Nephron (organoid): ENCODE measurements around the gene ITPR1.
A peak's percentile ranks its signal among the peaks of the same experiment; 100 is the strongest.

Experiments used
- H3K27ac Mint-ChIP-seq, 3 experiments: 2 replicates each; pipeline ENCODE4 v1.8.0; 2020; ENCODE audit warnings: mixed read lengths in 3 of 3, mild to moderate bottlenecking in 2 of 3, moderate library complexity in 1 of 3
- H3K27me3 Mint-ChIP-seq: 2 replicates; pipeline ENCODE4 v1.8.0; 2021; ENCODE audit warnings: low read depth, mild to moderate bottlenecking, moderate library complexity, mixed read lengths
- H3K36me3 Mint-ChIP-seq: 2 replicates; pipeline ENCODE4 v1.8.0; 2020; ENCODE audit warnings: low read depth, mixed read lengths
- H3K4me1 Mint-ChIP-seq: 2 replicates; pipeline ENCODE4 v1.8.0; 2020; ENCODE audit warnings: mixed read lengths
- H3K4me3 Mint-ChIP-seq, 3 experiments: 2 replicates each; pipeline ENCODE4 v1.8.0; 2020; ENCODE audit warnings: mild to moderate bottlenecking in 3 of 3, mixed read lengths in 3 of 3, moderate library complexity in 2 of 3
- H3K9me3 Mint-ChIP-seq: 2 replicates; pipeline ENCODE4 v1.8.0; 2020; ENCODE audit warnings: mixed read lengths
- TF ChIP-seq, protein P1 (sequence below), 3 experiments: fragments of 200-600 bp; sonication (generic); IDR thresholded peaks; one replicate each; pipeline ENCODE4 v1.5.0; 2021; ENCODE audit warnings: antibody characterized with exemption in 3 of 3; ENCODE audit not compliant: unreplicated experiment in 3 of 3

Gene ITPR1

GRCh38 chr3:4643904-4644547 is 150.9 kb downstream of the ITPR1 start:
- Mint-ChIP-seq H3K4me3 (no peak overlapping the region), H3K9me3 (no peaks in the 10 kb centered on the region), H3K27ac (no peak overlapping the region), H3K4me1 (no peaks in the 10 kb centered on the region), H3K36me3 (peaks cover 83% of the 10 kb centered on the region), H3K27me3 (no peaks in the 10 kb centered on the region)
- TF ChIP-seq, protein P1, sequence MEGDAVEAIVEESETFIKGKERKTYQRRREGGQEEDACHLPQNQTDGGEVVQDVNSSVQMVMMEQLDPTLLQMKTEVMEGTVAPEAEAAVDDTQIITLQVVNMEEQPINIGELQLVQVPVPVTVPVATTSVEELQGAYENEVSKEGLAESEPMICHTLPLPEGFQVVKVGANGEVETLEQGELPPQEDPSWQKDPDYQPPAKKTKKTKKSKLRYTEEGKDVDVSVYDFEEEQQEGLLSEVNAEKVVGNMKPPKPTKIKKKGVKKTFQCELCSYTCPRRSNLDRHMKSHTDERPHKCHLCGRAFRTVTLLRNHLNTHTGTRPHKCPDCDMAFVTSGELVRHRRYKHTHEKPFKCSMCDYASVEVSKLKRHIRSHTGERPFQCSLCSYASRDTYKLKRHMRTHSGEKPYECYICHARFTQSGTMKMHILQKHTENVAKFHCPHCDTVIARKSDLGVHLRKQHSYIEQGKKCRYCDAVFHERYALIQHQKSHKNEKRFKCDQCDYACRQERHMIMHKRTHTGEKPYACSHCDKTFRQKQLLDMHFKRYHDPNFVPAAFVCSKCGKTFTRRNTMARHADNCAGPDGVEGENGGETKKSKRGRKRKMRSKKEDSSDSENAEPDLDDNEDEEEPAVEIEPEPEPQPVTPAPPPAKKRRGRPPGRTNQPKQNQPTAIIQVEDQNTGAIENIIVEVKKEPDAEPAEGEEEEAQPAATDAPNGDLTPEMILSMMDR (IDR thresholded peaks at IDR 0.05; ENCODE audit: unreplicated experiment in 3 of 3), result no peak

DNA sequence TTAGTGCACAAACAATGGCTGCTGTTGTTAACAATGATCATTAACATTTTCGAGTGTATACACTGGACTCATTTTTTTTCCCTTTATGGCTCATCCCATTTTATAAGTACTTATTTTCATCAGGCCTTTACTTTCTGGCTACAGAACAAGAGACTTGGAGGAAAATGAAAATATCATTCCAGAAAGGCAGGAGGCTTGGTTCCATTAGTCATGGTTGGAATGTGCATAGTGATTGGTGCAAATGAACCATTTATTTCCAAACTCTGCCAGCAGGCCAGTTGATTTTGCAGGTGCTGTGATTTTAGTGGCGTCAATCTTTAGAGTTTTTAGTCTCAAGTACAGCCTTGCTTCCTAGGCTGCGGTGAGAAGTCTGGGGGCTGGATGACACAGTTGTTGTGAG is 151.8 kb downstream of the ITPR1 start:
- TF ChIP-seq, protein P1 (IDR thresholded peaks at IDR 0.05; ENCODE audit: unreplicated experiment in 3 of 3), result no peak
- H3K27ac Mint-ChIP-seq, result no peak overlapping the region
- no peaks in the 10 kb centered on the region for H3K9me3 Mint-ChIP-seq
- H3K4me3 Mint-ChIP-seq, result no peak overlapping the region
- no peaks in the 10 kb centered on the region for H3K27me3 Mint-ChIP-seq
- H3K36me3 Mint-ChIP-seq, result peaks cover 85% of the 10 kb centered on the region
- H3K4me1 Mint-ChIP-seq, result no peaks in the 10 kb centered on the region

DNA sequence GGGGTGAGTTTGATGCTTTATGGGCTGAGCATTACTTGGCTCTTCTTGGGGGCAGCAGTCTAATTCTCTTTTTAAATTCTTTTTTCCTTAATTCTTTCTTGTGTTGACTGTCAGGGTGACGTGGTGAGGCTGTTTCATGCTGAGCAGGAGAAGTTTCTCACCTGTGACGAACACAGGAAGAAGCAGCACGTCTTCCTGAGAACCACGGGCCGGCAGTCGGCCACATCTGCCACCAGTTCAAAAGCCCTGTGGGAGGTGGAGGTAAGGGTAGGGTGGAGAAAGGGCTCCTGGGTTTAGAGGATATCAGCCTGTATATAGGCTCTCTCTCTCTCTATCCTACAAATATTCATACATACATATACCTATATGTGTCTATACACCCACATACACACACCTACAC is 152.3 kb downstream of the ITPR1 start:
- Mint-ChIP-seq H3K27ac (no peak overlapping the region), H3K36me3 (peaks cover 85% of the 10 kb centered on the region), H3K4me1 (no peaks in the 10 kb centered on the region), H3K4me3 (no peak overlapping the region), H3K9me3 (no peaks in the 10 kb centered on the region), H3K27me3 (no peaks in the 10 kb centered on the region)
- TF ChIP-seq, protein P1 (IDR thresholded peaks at IDR 0.05; ENCODE audit: unreplicated experiment in 3 of 3), result no peak

GRCh38 chr3:4647411-4647810 is 154.3 kb downstream of the ITPR1 start:
- TF ChIP-seq, protein P1 (IDR thresholded peaks at IDR 0.05; ENCODE audit: unreplicated experiment in 3 of 3), result no peak
- Mint-ChIP-seq H3K27me3 (no peaks in the 10 kb centered on the region), H3K4me3 (no peak overlapping the region), H3K27ac (no peak overlapping the region), H3K36me3 (peaks cover 84% of the 10 kb centered on the region), H3K4me1 (no peaks in the 10 kb centered on the region), H3K9me3 (no peaks in the 10 kb centered on the region)

- Mint-ChIP-seq H3K27ac (peak overlapping the region in 1 of 3 experiments; percentile 16), H3K4me3 (no peak overlapping the region), H3K4me1 (peaks cover 9% of the 10 kb centered on the region), H3K9me3 (no peaks in the 10 kb centered on the region), H3K36me3 (peaks cover 61% of the 10 kb centered on the region), H3K27me3 (peaks cover 3% of the 10 kb centered on the region)
- TF ChIP-seq, protein P1 (IDR thresholded peaks at IDR 0.05; ENCODE audit: unreplicated experiment in 3 of 3), result no peak
Measured at GRCh38 chr3:4655145-4656045, 162.2 kb downstream of the ITPR1 start.
